Astrocyte (in vitro differentiated cells and primary cell): ENCODE measurements around the gene TCIRG1. TPM values are rescaled to one million over a fixed set of nuclear protein-coding genes. Genes with fewer than 3 reads are reported as not detected.
A peak's percentile ranks its signal among the peaks of the same experiment; 100 is the strongest.

ENCODE experiments used
- DNase-seq: peaks from one replicate; pipeline ENCODE4 v3.0.0-alpha.2; 2010; ENCODE audit warnings: low read depth
- FAIRE-seq: peaks from 2 replicates; lab custom pipeline; 2011; peaks lifted over from hg19 to GRCh38; lab: Jason Lieb, UNC
- H2AFZ ChIP-seq: 2 replicates; pipeline ENCODE4 v1.6.0; 2012; ENCODE audit warnings: low read depth, low read length, inconsistent platforms
- H3K27ac ChIP-seq: 2 replicates; pipeline ENCODE4 v1.5.1; 2011; ENCODE audit warnings: low read depth, low read length, inconsistent platforms
- H3K27me3 ChIP-seq: 2 replicates; pipeline ENCODE4 v1.6.0; 2011; ENCODE audit warnings: low read length, inconsistent platforms; ENCODE audit not compliant: insufficient read depth
- H3K36me3 ChIP-seq: 2 replicates; pipeline ENCODE4 v1.5.1; 2011; ENCODE audit warnings: low read length, inconsistent platforms; ENCODE audit not compliant: insufficient read depth
- H3K4me1 ChIP-seq: 2 replicates; pipeline ENCODE4 v1.5.1; 2011; ENCODE audit warnings: low read length, inconsistent platforms; ENCODE audit not compliant: insufficient read depth
- H3K4me2 ChIP-seq: 2 replicates; pipeline ENCODE4 v1.6.0; 2012; ENCODE audit warnings: low read length, inconsistent platforms
- H3K4me3 ChIP-seq: 2 replicates; pipeline ENCODE4 v1.5.1; 2011; ENCODE audit warnings: low read depth, mild to moderate bottlenecking, low read length, inconsistent platforms; ENCODE audit not compliant: insufficient read depth
- H3K79me2 ChIP-seq: 2 replicates; pipeline ENCODE4 v1.6.0; 2012; ENCODE audit warnings: mild to moderate bottlenecking, low read length, inconsistent platforms; ENCODE audit not compliant: insufficient read depth
- H3K9ac ChIP-seq: 2 replicates; pipeline ENCODE4 v1.6.0; 2012; ENCODE audit warnings: mild to moderate bottlenecking, low read length, inconsistent platforms
- H3K9me3 ChIP-seq: 2 replicates; pipeline ENCODE4 v1.5.1; 2012; ENCODE audit warnings: low read depth, mild to moderate bottlenecking, low read length, inconsistent platforms; ENCODE audit not compliant: insufficient read depth
- H4K20me1 ChIP-seq: 2 replicates; pipeline ENCODE4 v1.6.0; 2012; ENCODE audit warnings: low read length, inconsistent platforms; ENCODE audit not compliant: insufficient read depth
- H3K27ac Mint-ChIP-seq: one replicate; pipeline ENCODE4 v1.8.0; 2021; ENCODE audit warnings: mild to moderate bottlenecking, mixed read lengths; ENCODE audit not compliant: unreplicated experiment
- H3K27me3 Mint-ChIP-seq: one replicate; pipeline ENCODE4 v1.8.0; 2021; ENCODE audit warnings: low read depth, mixed read lengths; ENCODE audit not compliant: unreplicated experiment
- H3K36me3 Mint-ChIP-seq: one replicate; pipeline ENCODE4 v1.8.0; 2021; ENCODE audit warnings: low read depth, mixed read lengths; ENCODE audit not compliant: unreplicated experiment
- H3K4me1 Mint-ChIP-seq: one replicate; pipeline ENCODE4 v1.8.0; 2021; ENCODE audit warnings: low read depth, mixed read lengths; ENCODE audit not compliant: unreplicated experiment
- H3K4me3 Mint-ChIP-seq: one replicate; pipeline ENCODE4 v1.8.0; 2021; ENCODE audit warnings: mild to moderate bottlenecking, moderate library complexity, mixed read lengths; ENCODE audit not compliant: unreplicated experiment
- H3K9me3 Mint-ChIP-seq: one replicate; pipeline ENCODE4 v1.8.0; 2021; ENCODE audit warnings: mild to moderate bottlenecking, mixed read lengths; ENCODE audit not compliant: unreplicated experiment
- EZH2 ChIP-seq: IDR thresholded peaks from 2 replicates; pipeline ENCODE4 v1.6.1; 2012; ENCODE audit warnings: mild to moderate bottlenecking, low read length, inconsistent platforms; ENCODE audit not compliant: insufficient read depth
- total RNA-seq: library from RNA; stranded (reverse); gene quantifications from 2 replicates; pipeline ENCODE4 v1.2.1, GENCODE V29; 2021
- TF ChIP-seq, protein P1 (sequence below): IDR thresholded peaks from 2 replicates; pipeline ENCODE4 v1.5.1; 2011; ENCODE audit warnings: low read depth, mild to moderate bottlenecking, inconsistent platforms, low read length, moderate library complexity; ENCODE audit not compliant: insufficient read depth

The TCIRG1 gene
- total RNA-seq, 1 donor from 2014 or later, result 55.1 TPM

DNA sequence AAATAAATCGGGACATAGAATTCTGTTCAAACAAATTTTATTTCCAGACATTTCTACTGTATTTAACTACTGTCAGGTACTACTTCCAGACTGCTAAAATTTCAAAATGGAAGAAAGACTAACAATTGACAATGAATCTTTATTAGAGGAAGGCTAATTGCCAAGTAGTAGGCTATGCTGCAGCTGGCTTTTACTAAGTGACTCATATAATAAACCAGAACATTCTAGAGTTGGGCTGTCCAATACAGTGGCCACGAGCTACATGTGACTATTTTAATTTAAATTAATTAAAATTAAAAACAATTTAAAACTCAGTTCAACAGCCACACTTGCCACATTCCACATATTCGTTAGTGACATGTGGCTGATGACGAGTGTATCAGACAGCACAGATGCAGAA, 54.7 kb downstream of the TCIRG1 start:
- Mint-ChIP-seq H3K36me3 (no peaks in the 10 kb centered on the region), H3K4me1 (peaks cover 6% of the 10 kb centered on the region), H3K27me3 (no peaks in the 10 kb centered on the region), H3K27ac (no peak overlapping the region), H3K4me3 (no peak overlapping the region), H3K9me3 (no peaks in the 10 kb centered on the region)
- H2AFZ ChIP-seq, result no peak overlapping the region
- H3K4me1 ChIP-seq, result peaks cover 4% of the 10 kb centered on the region
- no peaks in the 10 kb centered on the region for H3K27me3 ChIP-seq
- H3K9me3 ChIP-seq, result no peaks in the 10 kb centered on the region
- DNase-seq (no peak), FAIRE-seq (no peak)
- H3K4me3 ChIP-seq, result no peak overlapping the region
- H3K9ac ChIP-seq, result no peak overlapping the region
- peaks cover 3% of the 10 kb centered on the region for H3K79me2 ChIP-seq
- no peak for TF ChIP-seq EZH2
- no peak overlapping the region for H3K27ac ChIP-seq
- no peak overlapping the region for H3K4me2 ChIP-seq
- H4K20me1 ChIP-seq, result peaks cover 13% of the 10 kb centered on the region
- no peaks in the 10 kb centered on the region for H3K36me3 ChIP-seq

DNA sequence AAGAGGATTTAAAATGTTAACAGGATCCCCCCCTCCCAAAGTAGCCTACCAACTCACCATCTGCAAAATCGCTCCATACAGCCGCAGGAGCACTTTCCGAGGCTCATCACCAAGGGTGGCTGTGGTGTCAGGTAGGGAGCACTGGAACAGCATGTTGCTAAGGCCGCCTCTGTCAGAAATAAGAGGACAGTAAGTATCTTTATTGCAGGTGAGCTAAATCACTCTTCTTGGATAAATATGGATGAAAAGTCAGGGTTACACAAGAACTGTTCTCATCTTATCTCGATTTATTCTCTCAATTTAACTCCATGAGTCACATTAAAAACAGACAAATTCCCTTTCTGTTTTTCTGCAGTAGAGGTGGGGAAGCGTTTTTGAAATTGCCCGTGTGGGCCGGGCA, 58.1 kb downstream of the TCIRG1 start:
- Histone ChIP-seq H3K36me3 (no peaks in the 10 kb centered on the region), H3K4me1 (peaks cover 6% of the 10 kb centered on the region), H4K20me1 (peaks cover 19% of the 10 kb centered on the region), H3K4me3 (no peak overlapping the region), H3K4me2 (no peak overlapping the region), H3K79me2 (peaks cover 11% of the 10 kb centered on the region), H3K27ac (no peak overlapping the region), H3K9ac (no peak overlapping the region), H2AFZ (no peak overlapping the region), H3K27me3 (no peaks in the 10 kb centered on the region), H3K9me3 (no peaks in the 10 kb centered on the region)
- Mint-ChIP-seq H3K27me3 (no peaks in the 10 kb centered on the region), H3K9me3 (no peaks in the 10 kb centered on the region), H3K36me3 (no peaks in the 10 kb centered on the region), H3K4me1 (peaks cover 12% of the 10 kb centered on the region), H3K27ac (no peak overlapping the region), H3K4me3 (no peak overlapping the region)
- no peak for TF ChIP-seq EZH2
- TF ChIP-seq, protein P1, sequence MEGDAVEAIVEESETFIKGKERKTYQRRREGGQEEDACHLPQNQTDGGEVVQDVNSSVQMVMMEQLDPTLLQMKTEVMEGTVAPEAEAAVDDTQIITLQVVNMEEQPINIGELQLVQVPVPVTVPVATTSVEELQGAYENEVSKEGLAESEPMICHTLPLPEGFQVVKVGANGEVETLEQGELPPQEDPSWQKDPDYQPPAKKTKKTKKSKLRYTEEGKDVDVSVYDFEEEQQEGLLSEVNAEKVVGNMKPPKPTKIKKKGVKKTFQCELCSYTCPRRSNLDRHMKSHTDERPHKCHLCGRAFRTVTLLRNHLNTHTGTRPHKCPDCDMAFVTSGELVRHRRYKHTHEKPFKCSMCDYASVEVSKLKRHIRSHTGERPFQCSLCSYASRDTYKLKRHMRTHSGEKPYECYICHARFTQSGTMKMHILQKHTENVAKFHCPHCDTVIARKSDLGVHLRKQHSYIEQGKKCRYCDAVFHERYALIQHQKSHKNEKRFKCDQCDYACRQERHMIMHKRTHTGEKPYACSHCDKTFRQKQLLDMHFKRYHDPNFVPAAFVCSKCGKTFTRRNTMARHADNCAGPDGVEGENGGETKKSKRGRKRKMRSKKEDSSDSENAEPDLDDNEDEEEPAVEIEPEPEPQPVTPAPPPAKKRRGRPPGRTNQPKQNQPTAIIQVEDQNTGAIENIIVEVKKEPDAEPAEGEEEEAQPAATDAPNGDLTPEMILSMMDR, result no peak
- no peak for FAIRE-seq
- no peak for DNase-seq

DNA sequence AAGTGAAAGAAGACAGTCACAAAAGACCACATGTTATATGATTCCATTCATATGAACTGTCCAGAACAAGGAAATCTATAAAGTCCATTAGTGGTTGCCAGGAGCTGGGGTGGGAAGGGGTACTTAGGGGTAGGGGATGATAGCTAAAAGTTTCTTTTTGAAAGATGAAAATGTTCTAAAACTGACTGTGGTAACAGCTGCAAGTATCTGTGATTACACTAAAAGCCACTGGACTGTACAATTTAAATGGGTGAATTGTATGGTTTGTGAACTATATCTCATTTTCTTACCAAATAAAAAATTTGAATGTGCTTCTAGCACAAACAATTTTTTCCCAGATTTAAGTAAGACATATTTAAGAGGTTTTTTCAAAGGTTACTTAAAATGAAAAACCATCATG, 60.2 kb downstream of the TCIRG1 start:
- Mint-ChIP-seq H3K9me3 (no peaks in the 10 kb centered on the region), H3K4me1 (peaks cover 12% of the 10 kb centered on the region), H3K36me3 (no peaks in the 10 kb centered on the region), H3K27ac (no peak overlapping the region), H3K4me3 (no peak overlapping the region), H3K27me3 (no peaks in the 10 kb centered on the region)
- H4K20me1 ChIP-seq, result peaks cover 31% of the 10 kb centered on the region
- DNase-seq, result no peak
- no peaks in the 10 kb centered on the region for H3K27me3 ChIP-seq
- H3K27ac ChIP-seq, result no peak overlapping the region
- peaks cover 27% of the 10 kb centered on the region for H3K79me2 ChIP-seq
- H3K4me1 ChIP-seq, result peaks cover 6% of the 10 kb centered on the region
- H2AFZ ChIP-seq, result no peak overlapping the region
- peak overlapping the region; percentile 3 for H3K9ac ChIP-seq
- peak overlapping the region; percentile 68 for H3K4me2 ChIP-seq
- no peaks in the 10 kb centered on the region for H3K9me3 ChIP-seq
- TF ChIP-seq EZH2, result no peak
- TF ChIP-seq, protein P1, result no peak
- no peak for FAIRE-seq
- H3K36me3 ChIP-seq, result no peaks in the 10 kb centered on the region
- no peak overlapping the region for H3K4me3 ChIP-seq
